Liver (tissue), 9 donors: ENCODE data around the gene ARL5A. TPM values are rescaled to one million over a fixed set of nuclear protein-coding genes. Genes with fewer than 3 reads are reported as not detected.

Experiments used
- DNase-seq: peaks from one replicate; pipeline ENCODE4 v3.0.0-alpha.2; 2017; ENCODE audit warnings: low spot score
- H3K27ac ChIP-seq, 2 donors: one replicate each; pipeline ENCODE4 v1.7.0; 2013; ENCODE audit warnings: inconsistent platforms in 2 of 2, low read length in 2 of 2, control low read depth in 1 of 2, low read depth in 1 of 2, mild to moderate bottlenecking in 1 of 2
- H3K27me3 ChIP-seq, 4 donors: one replicate each; pipeline versions ENCODE4 v1.6.1 to v1.7.0; 2013; ENCODE audit warnings: low read length in 3 of 4, inconsistent platforms in 1 of 4, mild to moderate bottlenecking in 1 of 4, moderate library complexity in 1 of 4; ENCODE audit not compliant: control insufficient read depth in 4 of 4, insufficient read depth in 4 of 4
- H3K36me3 ChIP-seq, 4 donors: one replicate each; pipeline versions ENCODE4 v1.6.1 to v1.7.0; 2013; ENCODE audit warnings: low read length in 3 of 4, mild to moderate bottlenecking in 3 of 4, low read depth in 1 of 4, moderate library complexity in 1 of 4; ENCODE audit not compliant: control insufficient read depth in 4 of 4, insufficient read depth in 3 of 4
- H3K4me1 ChIP-seq, 4 donors: one replicate each; pipeline versions ENCODE4 v1.6.1 to v1.7.0; 2013; ENCODE audit warnings: low read length in 3 of 4, mild to moderate bottlenecking in 3 of 4, moderate library complexity in 1 of 4; ENCODE audit not compliant: control insufficient read depth in 4 of 4, insufficient read depth in 4 of 4
- H3K4me3 ChIP-seq, 3 donors: one replicate each; pipeline versions ENCODE4 v1.6.1 to v1.7.0; 2013; ENCODE audit warnings: low read length in 3 of 3, control low read depth in 1 of 3, low read depth in 1 of 3, mild to moderate bottlenecking in 1 of 3
- H3K9ac ChIP-seq, 2 donors: one replicate each; pipeline ENCODE4 v1.7.0; 2013; ENCODE audit warnings: low read length in 2 of 2, mild to moderate bottlenecking in 2 of 2, moderate library complexity in 2 of 2, control low read depth in 1 of 2, low read depth in 1 of 2
- H3K9me3 ChIP-seq, 4 donors: one replicate each; pipeline versions ENCODE4 v1.6.1 to v1.7.0; 2013; ENCODE audit warnings: low read length in 3 of 4; ENCODE audit not compliant: control insufficient read depth in 4 of 4
- CTCF ChIP-seq: fragments of 150-350 bp; IDR thresholded peaks from 2 replicates; pipeline ENCODE4 v1.5.1; 2017; ENCODE audit warnings: improper control_type of control experiment, low read depth, low read length; ENCODE audit not compliant: missing input control
- EGR1 ChIP-seq, 2 donors: IDR thresholded peaks; 2 replicates each; pipeline ENCODE4 v1.6.1; 2016 to 2018; ENCODE audit warnings: antibody characterized with exemption in 2 of 2, low read depth in 2 of 2
- FOXA1 ChIP-seq: IDR thresholded peaks from 2 replicates; pipeline ENCODE4 v1.6.1; 2016; ENCODE audit warnings: antibody characterized with exemption
- FOXA2 ChIP-seq: IDR thresholded peaks from 2 replicates; pipeline ENCODE4 v1.6.1; 2016; ENCODE audit warnings: antibody characterized with exemption
- GABPA ChIP-seq, 2 donors: IDR thresholded peaks in 1 of 2; conservative IDR thresholded peaks in 1 of 2; 2 replicates each; pipeline ENCODE4 v1.6.1; 2016; ENCODE audit warnings: antibody characterized with exemption in 2 of 2, mild to moderate bottlenecking in 1 of 2, moderate library complexity in 1 of 2
- HNF4G ChIP-seq: IDR thresholded peaks from 2 replicates; pipeline ENCODE4 v1.6.1; 2016; ENCODE audit warnings: antibody characterized with exemption
- JUND ChIP-seq, 2 donors: IDR thresholded peaks; 2 replicates each; pipeline ENCODE4 v1.6.1; 2016; ENCODE audit warnings: antibody characterized with exemption in 2 of 2
- NR2F2 ChIP-seq: IDR thresholded peaks from 2 replicates; pipeline ENCODE4 v1.6.1; 2016; ENCODE audit warnings: antibody characterized with exemption
- RAD21 ChIP-seq, 2 donors: IDR thresholded peaks; 2 replicates each; pipeline ENCODE4 v1.6.1; 2016; ENCODE audit warnings: antibody characterized with exemption in 2 of 2, mild to moderate bottlenecking in 2 of 2
- RXRA ChIP-seq, 2 donors: IDR thresholded peaks; 2 replicates each; pipeline ENCODE4 v1.6.1; 2017 to 2018; ENCODE audit warnings: antibody characterized with exemption in 2 of 2, mild to moderate bottlenecking in 1 of 2
- SP1 ChIP-seq: IDR thresholded peaks from 2 replicates; pipeline ENCODE4 v1.6.1; 2018; ENCODE audit warnings: antibody characterized with exemption, mild to moderate bottlenecking
- TAF1 ChIP-seq: conservative IDR thresholded peaks from 2 replicates; pipeline ENCODE4 v1.6.1; 2016; ENCODE audit warnings: antibody characterized with exemption, mild to moderate bottlenecking
- YY1 ChIP-seq: IDR thresholded peaks from 2 replicates; pipeline ENCODE4 v1.6.1; 2016; ENCODE audit warnings: antibody characterized with exemption, mild to moderate bottlenecking
- WGBS: extraction: QIAGEN DNeasy Blood & Tissue Kit; methylation state at CpG from one replicate; pipeline ENCODE4 v1.1.7; 2013; 5-methylcytosine and 5-hydroxymethylcytosine counted together
- polyA plus RNA-seq, 2 donors: library from polyadenylated mRNA; stranded (reverse) in 1 of 2; unstranded in 1 of 2; fragments of 200-250 nt in 1 of 2; fragments of >200 nt in 1 of 2; fragmentation: Nextera tagmentation in 1 of 2; extraction: Ambion mirVana in 1 of 2; gene quantifications; one replicate each; pipeline versions ENCODE4 v1.2.1 to v1.2.3, GENCODE V29; 2013 to 2015
- total RNA-seq, 2 donors: library from RNA; depleted of rRNA; stranded (reverse); fragments of >200 nt; gene quantifications; one replicate each; pipeline ENCODE4 v1.2.3, GENCODE V29; 2014
- TF ChIP-seq, protein P1 (sequence below): IDR thresholded peaks from 2 replicates; pipeline ENCODE4 v1.6.1; 2016; ENCODE audit warnings: antibody characterized with exemption
- TF ChIP-seq, protein P2 (sequence below): IDR thresholded peaks from 2 replicates; pipeline ENCODE4 v1.6.1; 2016; ENCODE audit warnings: antibody characterized with exemption
- TF ChIP-seq, protein P3 (sequence below): IDR thresholded peaks from 2 replicates; pipeline ENCODE4 v1.6.1; 2016; ENCODE audit warnings: antibody characterized with exemption
- donor health status: healthy.
- donor health status: healthy.
- donor health status: healthy.
- donor health status: healthy.
- donor health status: healthy.

The ARL5A gene
- total and polyA plus RNA-seq, 4 donors: 9.0 to 41.6 (median 18.0) TPM

DNA sequence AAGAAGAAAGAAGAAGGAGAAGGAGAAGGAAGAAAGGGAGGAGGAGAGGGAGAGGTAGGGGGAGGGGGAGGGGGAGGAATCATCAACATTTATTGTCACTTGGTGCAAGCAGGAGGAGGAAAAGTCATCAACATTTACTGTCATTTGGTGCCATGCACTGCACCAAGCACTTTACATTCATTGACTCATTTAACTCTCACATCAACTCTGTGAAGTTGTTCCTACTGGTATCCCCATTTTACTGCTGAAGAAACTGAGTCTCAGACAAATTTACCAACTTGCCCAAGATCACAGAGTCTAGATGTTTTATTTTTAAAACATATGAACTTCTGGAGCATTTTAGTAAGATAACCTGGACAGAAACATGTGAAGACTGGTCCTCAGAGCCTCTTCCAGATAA is 47.3 kb downstream of the ARL5A start:
- Histone ChIP-seq H3K27ac (no peak overlapping the region), H3K9me3 (peaks cover 0 to 2% (median 0%) of the 10 kb centered on the region in 4 donors), H3K27me3 (no peaks in the 10 kb centered on the region), H3K9ac (no peak overlapping the region), H3K36me3 (peaks cover 0 to 12% (median 8%) of the 10 kb centered on the region in 4 donors), H3K4me3 (no peak overlapping the region), H3K4me1 (no peaks in the 10 kb centered on the region)
- DNase-seq: no peak
- TF ChIP-seq, protein P1, sequence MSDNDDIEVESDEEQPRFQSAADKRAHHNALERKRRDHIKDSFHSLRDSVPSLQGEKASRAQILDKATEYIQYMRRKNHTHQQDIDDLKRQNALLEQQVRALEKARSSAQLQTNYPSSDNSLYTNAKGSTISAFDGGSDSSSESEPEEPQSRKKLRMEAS: no peak
- TF ChIP-seq RAD21 (IDR thresholded peaks at IDR 0.05) (no peak), JUND (IDR thresholded peaks at IDR 0.05) (no peak), FOXA2 (no peak), EGR1 (IDR thresholded peaks at IDR 0.05; ENCODE audit: low read depth in 2 of 2) (no peak), FOXA1 (no peak), SP1 (no peak), TAF1 (no peak), NR2F2 (no peak), YY1 (no peak), HNF4G (no peak), GABPA (IDR thresholded peaks at IDR 0.05 in 1 of 2, conservative IDR thresholded peaks at IDR 0.05 in 1 of 2) (no peak)
- TF ChIP-seq, protein P2, sequence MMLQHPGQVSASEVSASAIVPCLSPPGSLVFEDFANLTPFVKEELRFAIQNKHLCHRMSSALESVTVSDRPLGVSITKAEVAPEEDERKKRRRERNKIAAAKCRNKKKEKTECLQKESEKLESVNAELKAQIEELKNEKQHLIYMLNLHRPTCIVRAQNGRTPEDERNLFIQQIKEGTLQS: no peak
- TF ChIP-seq, protein P3, sequence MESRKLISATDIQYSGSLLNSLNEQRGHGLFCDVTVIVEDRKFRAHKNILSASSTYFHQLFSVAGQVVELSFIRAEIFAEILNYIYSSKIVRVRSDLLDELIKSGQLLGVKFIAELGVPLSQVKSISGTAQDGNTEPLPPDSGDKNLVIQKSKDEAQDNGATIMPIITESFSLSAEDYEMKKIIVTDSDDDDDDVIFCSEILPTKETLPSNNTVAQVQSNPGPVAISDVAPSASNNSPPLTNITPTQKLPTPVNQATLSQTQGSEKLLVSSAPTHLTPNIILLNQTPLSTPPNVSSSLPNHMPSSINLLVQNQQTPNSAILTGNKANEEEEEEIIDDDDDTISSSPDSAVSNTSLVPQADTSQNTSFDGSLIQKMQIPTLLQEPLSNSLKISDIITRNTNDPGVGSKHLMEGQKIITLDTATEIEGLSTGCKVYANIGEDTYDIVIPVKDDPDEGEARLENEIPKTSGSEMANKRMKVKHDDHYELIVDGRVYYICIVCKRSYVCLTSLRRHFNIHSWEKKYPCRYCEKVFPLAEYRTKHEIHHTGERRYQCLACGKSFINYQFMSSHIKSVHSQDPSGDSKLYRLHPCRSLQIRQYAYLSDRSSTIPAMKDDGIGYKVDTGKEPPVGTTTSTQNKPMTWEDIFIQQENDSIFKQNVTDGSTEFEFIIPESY: no peak

GRCh38 chr2:151777935-151778334 is 50.3 kb downstream of the ARL5A start:
- TF ChIP-seq JUND (IDR thresholded peaks at IDR 0.05): no peak
- no peak for TF ChIP-seq FOXA2
- TF ChIP-seq FOXA1: no peak
- no peak for TF ChIP-seq SP1
- TF ChIP-seq EGR1 (IDR thresholded peaks at IDR 0.05; ENCODE audit: low read depth in 2 of 2): no peak
- TF ChIP-seq CTCF: no peak
- TF ChIP-seq RXRA (IDR thresholded peaks at IDR 0.05): no peak
- TF ChIP-seq, protein P2: no peak
- no peak for TF ChIP-seq NR2F2
- H3K36me3 ChIP-seq: peaks cover 0 to 10% (median 6%) of the 10 kb centered on the region in 4 donors
- WGBS: 92% methylated on average over 2 of the region's 2 CpGs
- H3K27ac ChIP-seq: no peak overlapping the region
- H3K9me3 ChIP-seq: peaks cover 0 to 2% (median 0%) of the 10 kb centered on the region in 4 donors
- no peaks in the 10 kb centered on the region for H3K27me3 ChIP-seq
- H3K4me1 ChIP-seq: no peaks in the 10 kb centered on the region
- no peak overlapping the region for H3K9ac ChIP-seq
- H3K4me3 ChIP-seq: no peak overlapping the region
- no peak for DNase-seq
